ENCODE measurements around the gene NECTIN2. TPM values are rescaled to one million over a fixed set of nuclear protein-coding genes. Genes with fewer than 3 reads are reported as not detected.

NECTIN2 gene
- total and polyA plus RNA-seq, 2 donors from 2014 or later: 110 to 111 TPM

- H3K4me1 ChIP-seq (ENCODE audit: control insufficient read depth in 2 of 3, insufficient read depth in 2 of 3, low read depth in 1 of 3, low read length in 3 of 3): peaks cover 0 to 35% (median 13%) of the 10 kb centered on the region in 3 donors
- H3K4me3 ChIP-seq (ENCODE audit: low read length in 3 of 3): no peak overlapping the region
- H3K9me3 ChIP-seq (ENCODE audit: control insufficient read depth in 2 of 3, insufficient read depth in 1 of 3, low read length in 3 of 3): no peaks in the 10 kb centered on the region
- peaks cover 6 to 17% (median 6%) of the 10 kb centered on the region in 3 donors for H3K36me3 ChIP-seq (ENCODE audit: control insufficient read depth in 2 of 3, insufficient read depth in 3 of 3, low read length in 3 of 3)
- no peaks in the 10 kb centered on the region for H3K27me3 ChIP-seq (ENCODE audit: control insufficient read depth, insufficient read depth, low read length)
- peak in 1 of 5 donors; percentile 56 for DNase-seq
- no peak overlapping the region for H3K27ac ChIP-seq (ENCODE audit: low read depth in 2 of 2, low read length in 2 of 2)
- intact Hi-C loops (cut with DNase I): no loop called here
- FAIRE-seq: no peak
- TF ChIP-seq CTCF (IDR thresholded peaks at IDR 0.05; ENCODE audit: borderline replicate concordance, extremely low read depth, insufficient read depth): no peak
- H3K9ac ChIP-seq (ENCODE audit: low read length in 3 of 3): no peak overlapping the region
These were observed 35.0 kb upstream of the NECTIN2 start for GRCh38 chr19:44811122-44811419.

- H3K4me3 ChIP-seq (ENCODE audit: low read length in 3 of 3): no peak overlapping the region
- no peak for TF ChIP-seq CTCF (IDR thresholded peaks at IDR 0.05; ENCODE audit: borderline replicate concordance, extremely low read depth, insufficient read depth)
- no peak overlapping the region for H3K27ac ChIP-seq (ENCODE audit: low read depth in 2 of 2, low read length in 2 of 2)
- H3K27me3 ChIP-seq (ENCODE audit: control insufficient read depth, insufficient read depth, low read length): no peaks in the 10 kb centered on the region
- intact Hi-C loops (cut with DNase I): no loop called here
- H3K36me3 ChIP-seq (ENCODE audit: control insufficient read depth in 2 of 3, insufficient read depth in 3 of 3, low read length in 3 of 3): peaks cover 6 to 17% (median 6%) of the 10 kb centered on the region in 3 donors
- DNase-seq (peak in 1 of 5 donors; percentile 79), FAIRE-seq (no peak)
- peaks cover 0 to 31% (median 13%) of the 10 kb centered on the region in 3 donors for H3K4me1 ChIP-seq (ENCODE audit: control insufficient read depth in 2 of 3, insufficient read depth in 2 of 3, low read depth in 1 of 3, low read length in 3 of 3)
- no peaks in the 10 kb centered on the region for H3K9me3 ChIP-seq (ENCODE audit: control insufficient read depth in 2 of 3, insufficient read depth in 1 of 3, low read length in 3 of 3)
- H3K9ac ChIP-seq (ENCODE audit: low read length in 3 of 3): no peak overlapping the region
These were observed 33.9 kb upstream of the NECTIN2 start for GRCh38 chr19:44812142-44812718.

GRCh38 chr19:44813070-44813840 lies 32.8 kb upstream of the NECTIN2 start:
- peaks cover 6 to 17% (median 6%) of the 10 kb centered on the region in 3 donors for H3K36me3 ChIP-seq (ENCODE audit: control insufficient read depth in 2 of 3, insufficient read depth in 3 of 3, low read length in 3 of 3)
- FAIRE-seq (no peak), DNase-seq (peak; percentile 33 to 83 (median 51))
- peaks cover 0 to 24% (median 6%) of the 10 kb centered on the region in 3 donors for H3K4me1 ChIP-seq (ENCODE audit: control insufficient read depth in 2 of 3, insufficient read depth in 2 of 3, low read depth in 1 of 3, low read length in 3 of 3)
- no peak for TF ChIP-seq CTCF (IDR thresholded peaks at IDR 0.05; ENCODE audit: borderline replicate concordance, extremely low read depth, insufficient read depth)
- H3K4me3 ChIP-seq (ENCODE audit: low read length in 3 of 3): no peak overlapping the region
- H3K9ac ChIP-seq (ENCODE audit: low read length in 3 of 3): no peak overlapping the region
- H3K9me3 ChIP-seq (ENCODE audit: control insufficient read depth in 2 of 3, insufficient read depth in 1 of 3, low read length in 3 of 3): no peaks in the 10 kb centered on the region
- no peaks in the 10 kb centered on the region for H3K27me3 ChIP-seq (ENCODE audit: control insufficient read depth, insufficient read depth, low read length)
- intact Hi-C loops (cut with DNase I): no loop called here
- H3K27ac ChIP-seq (ENCODE audit: low read depth in 2 of 2, low read length in 2 of 2): peak overlapping the region in 1 of 2 donors; percentile 4

Measured in kidney (tissue), 14 donors.